GM18870 (cell line): Measurements from ENCODE around the gene RAB34.

Source experiments
- ATAC-seq: cut with Tn5 transposase; IDR thresholded peaks from one replicate; pipeline ENCODE4 v1.9.1; 2021; ENCODE audit warnings: moderate library complexity; ENCODE audit not compliant: unreplicated experiment

Gene RAB34

GRCh38 chr17:28717578-28718332 lies at the start of gene RAB34:
TSS of gene RAB34 (minus strand) at chr17:28717868. CDS start at chr17:28717266, 602 bp downstream.
- ATAC-seq: no peak

GRCh38 chr17:28765038-28765437 lies 47.4 kb upstream of the RAB34 start:
- no peak for ATAC-seq

- no peak for ATAC-seq
These were observed 46.2 kb upstream of the RAB34 start for GRCh38 chr17:28763804-28764266.

GRCh38 chr17:28763137-28763799 lies 45.6 kb upstream of the RAB34 start:
- no peak for ATAC-seq

- no peak for ATAC-seq
These were observed 43.2 kb upstream of the RAB34 start for GRCh38 chr17:28760601-28761562.

- ATAC-seq: no peak
These were observed 41.7 kb upstream of the RAB34 start for GRCh38 chr17:28759256-28759865.

GRCh38 chr17:28758411-28759121 lies 40.9 kb upstream of the RAB34 start:
- ATAC-seq: no peak

- ATAC-seq: no peak
These were observed 38.6 kb upstream of the RAB34 start for GRCh38 chr17:28756049-28756804.

GRCh38 chr17:28755486-28755885 lies 37.8 kb upstream of the RAB34 start:
- ATAC-seq: no peak

GRCh38 chr17:28751600-28752366 lies 34.1 kb upstream of the RAB34 start:
- ATAC-seq: no peak

GRCh38 chr17:28750178-28751047 lies 32.7 kb upstream of the RAB34 start:
- no peak for ATAC-seq

- ATAC-seq: no peak
These were observed 32.0 kb upstream of the RAB34 start for GRCh38 chr17:28749516-28750177.

GRCh38 chr17:28748852-28749515 lies 31.3 kb upstream of the RAB34 start:
- ATAC-seq: no peak

- no peak for ATAC-seq
These were observed 30.4 kb upstream of the RAB34 start for GRCh38 chr17:28747801-28748750.

GRCh38 chr17:28747051-28747691 lies 29.5 kb upstream of the RAB34 start:
- no peak for ATAC-seq
